Breast epithelium (tissue), 4 donors: ENCODE data around the gene ZNF593. TPM values are rescaled to one million over a fixed set of nuclear protein-coding genes. Genes with fewer than 3 reads are reported as not detected.

Source experiments
- DNase-seq, 2 donors: peaks; one replicate each; pipeline ENCODE4 v3.0.0-alpha.2; 2019; ENCODE audit warnings: low spot score in 2 of 2
- H3K27ac ChIP-seq, 2 donors: fragments of 200-600 bp; sonication (generic) in 1 of 2; one replicate each; pipeline ENCODE4 v1.5.1; 2016 to 2019; ENCODE audit warnings: mild to moderate bottlenecking in 1 of 2
- H3K27me3 ChIP-seq, 2 donors: fragments of 200-600 bp; sonication (generic) in 1 of 2; one replicate each; pipeline versions ENCODE4 v1.5.1 to v1.6.0; 2017 to 2019; ENCODE audit warnings: control low read depth in 1 of 2, mild to moderate bottlenecking in 1 of 2
- H3K36me3 ChIP-seq: fragments of 200-600 bp; one replicate; pipeline ENCODE4 v1.5.1; 2019
- H3K4me1 ChIP-seq, 2 donors: fragments of 200-600 bp; sonication (generic); one replicate each; pipeline ENCODE4 v1.5.1; 2016 to 2019; ENCODE audit warnings: control low read depth in 1 of 2
- H3K4me3 ChIP-seq, 3 donors: fragments of 200-600 bp; sonication (generic); 1 replicate in 2 of 3; 2 replicates in 1 of 3; pipeline ENCODE4 v1.5.1; 2016 to 2019; ENCODE audit warnings: mild to moderate bottlenecking in 3 of 3, moderate library complexity in 2 of 3
- H3K9me3 ChIP-seq, 2 donors: fragments of 200-600 bp; sonication (generic) in 1 of 2; one replicate each; pipeline ENCODE4 v1.5.1; 2016 to 2019; ENCODE audit warnings: control low read depth in 1 of 2
- POLR2A ChIP-seq: fragments of 450-650 bp; IDR thresholded peaks from one replicate; pipeline ENCODE4 v1.6.1; 2016; ENCODE audit warnings: antibody characterized with exemption, mild to moderate bottlenecking, moderate library complexity
- POLR2AphosphoS5 ChIP-seq, 3 donors: sonication (generic); formaldehyde crosslinking; IDR thresholded peaks; one replicate each; pipeline ENCODE4 v1.6.1; 2017; ENCODE audit warnings: antibody characterized with exemption in 3 of 3
- intact Hi-C: fragments of 100-400 bp; cut with DNase I; formaldehyde crosslinking; loops from one replicate; pipeline ENCODE4 v1.15.1; 2023; ENCODE audit warnings: low total_unique reads
- total RNA-seq, 3 donors: library from RNA; depleted of rRNA; stranded (reverse); fragments of >200 nt; gene quantifications; one replicate each; pipeline ENCODE4 v1.1.0, GENCODE V29; 2016
- TF ChIP-seq, protein P1 (sequence below), 3 donors: fragments of 450-650 bp; IDR thresholded peaks; one replicate each; pipeline ENCODE4 v1.5.1; 2016 to 2017; ENCODE audit warnings: antibody characterized with exemption in 3 of 3, mild to moderate bottlenecking in 3 of 3, moderate library complexity in 3 of 3

ZNF593 gene
- total RNA-seq, 3 donors from 2014 or later, result 26.4 to 39.7 (median 31.9) TPM

- Histone ChIP-seq H3K4me1 (no peaks in the 10 kb centered on the region), H3K27ac (no peak overlapping the region), H3K9me3 (no peaks in the 10 kb centered on the region), H3K27me3 (no peaks in the 10 kb centered on the region), H3K4me3 (no peak overlapping the region), H3K36me3 (no peaks in the 10 kb centered on the region)
- no peak for TF ChIP-seq POLR2AphosphoS5 (IDR thresholded peaks at IDR 0.05)
- TF ChIP-seq, protein P1, sequence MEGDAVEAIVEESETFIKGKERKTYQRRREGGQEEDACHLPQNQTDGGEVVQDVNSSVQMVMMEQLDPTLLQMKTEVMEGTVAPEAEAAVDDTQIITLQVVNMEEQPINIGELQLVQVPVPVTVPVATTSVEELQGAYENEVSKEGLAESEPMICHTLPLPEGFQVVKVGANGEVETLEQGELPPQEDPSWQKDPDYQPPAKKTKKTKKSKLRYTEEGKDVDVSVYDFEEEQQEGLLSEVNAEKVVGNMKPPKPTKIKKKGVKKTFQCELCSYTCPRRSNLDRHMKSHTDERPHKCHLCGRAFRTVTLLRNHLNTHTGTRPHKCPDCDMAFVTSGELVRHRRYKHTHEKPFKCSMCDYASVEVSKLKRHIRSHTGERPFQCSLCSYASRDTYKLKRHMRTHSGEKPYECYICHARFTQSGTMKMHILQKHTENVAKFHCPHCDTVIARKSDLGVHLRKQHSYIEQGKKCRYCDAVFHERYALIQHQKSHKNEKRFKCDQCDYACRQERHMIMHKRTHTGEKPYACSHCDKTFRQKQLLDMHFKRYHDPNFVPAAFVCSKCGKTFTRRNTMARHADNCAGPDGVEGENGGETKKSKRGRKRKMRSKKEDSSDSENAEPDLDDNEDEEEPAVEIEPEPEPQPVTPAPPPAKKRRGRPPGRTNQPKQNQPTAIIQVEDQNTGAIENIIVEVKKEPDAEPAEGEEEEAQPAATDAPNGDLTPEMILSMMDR (IDR thresholded peaks at IDR 0.05), result no peak
- no peak for TF ChIP-seq POLR2A
- intact Hi-C loops, result loop anchor here (2.0 kb wide), 1 partner anchor 54 kb away; no protein-coding TSS in a partner anchor
- no peak for DNase-seq
Measured at GRCh38 chr1:26130695-26131094, 39.0 kb upstream of the ZNF593 start.

DNA sequence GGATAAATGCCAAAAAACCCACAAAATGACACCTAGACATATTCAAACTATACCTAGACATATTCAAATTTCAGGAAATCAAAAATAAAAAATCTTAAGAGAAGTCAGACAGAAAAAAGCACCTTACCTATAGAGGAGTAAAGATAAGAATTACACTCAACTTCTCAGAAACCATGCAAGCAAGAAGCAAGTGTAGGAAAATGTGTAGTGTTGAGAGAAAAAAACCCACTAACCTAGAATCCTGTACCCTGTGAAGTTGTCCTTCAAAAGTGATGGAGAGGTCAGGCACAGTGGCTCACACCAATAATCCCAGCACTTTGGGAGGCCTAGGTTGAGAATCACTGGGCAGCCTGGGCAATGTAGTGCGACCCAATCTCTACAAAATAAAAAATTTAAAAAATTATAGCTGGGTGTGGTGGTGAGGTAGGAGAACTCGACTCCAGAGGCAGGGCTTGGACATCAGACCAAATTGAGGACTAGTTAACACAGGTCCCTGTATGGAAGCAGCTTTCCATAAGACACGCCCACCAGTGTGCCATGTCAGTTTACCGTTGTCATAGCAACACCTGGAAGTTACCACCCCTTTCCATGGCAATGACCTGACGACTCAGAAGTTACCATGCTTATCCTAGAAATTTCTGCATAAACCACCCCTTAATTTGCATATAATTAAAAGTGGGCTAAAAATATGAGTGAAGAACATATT is 37.4 kb upstream of the ZNF593 start:
- Histone ChIP-seq H3K4me3 (no peak overlapping the region), H3K27ac (no peak overlapping the region), H3K36me3 (no peaks in the 10 kb centered on the region), H3K9me3 (no peaks in the 10 kb centered on the region), H3K4me1 (no peaks in the 10 kb centered on the region), H3K27me3 (no peaks in the 10 kb centered on the region)
- no peak for DNase-seq
- intact Hi-C loops, result no loop called here
- TF ChIP-seq POLR2AphosphoS5 (IDR thresholded peaks at IDR 0.05), result no peak
- TF ChIP-seq POLR2A, result no peak
- TF ChIP-seq, protein P1 (IDR thresholded peaks at IDR 0.05), result no peak

GRCh38 chr1:26132834-26133167 is 36.9 kb upstream of the ZNF593 start:
- TF ChIP-seq, protein P1 (IDR thresholded peaks at IDR 0.05), result no peak
- no peak for TF ChIP-seq POLR2A
- TF ChIP-seq POLR2AphosphoS5 (IDR thresholded peaks at IDR 0.05), result no peak
- intact Hi-C loops, result no loop called here
- Histone ChIP-seq H3K4me1 (no peaks in the 10 kb centered on the region), H3K36me3 (no peaks in the 10 kb centered on the region), H3K4me3 (no peak overlapping the region), H3K9me3 (no peaks in the 10 kb centered on the region), H3K27me3 (no peaks in the 10 kb centered on the region), H3K27ac (no peak overlapping the region)
- no peak for DNase-seq

- no peak overlapping the region for H3K27ac ChIP-seq
- no peaks in the 10 kb centered on the region for H3K27me3 ChIP-seq
- intact Hi-C loops, result no loop called here
- H3K4me3 ChIP-seq, result no peak overlapping the region
- H3K36me3 ChIP-seq, result no peaks in the 10 kb centered on the region
- H3K4me1 ChIP-seq, result no peaks in the 10 kb centered on the region
- TF ChIP-seq, protein P1 (IDR thresholded peaks at IDR 0.05), result no peak
- no peak for TF ChIP-seq POLR2AphosphoS5 (IDR thresholded peaks at IDR 0.05)
- DNase-seq, result no peak
- H3K9me3 ChIP-seq, result no peaks in the 10 kb centered on the region
Measured at GRCh38 chr1:26134466-26134865, 35.2 kb upstream of the ZNF593 start.

DNA sequence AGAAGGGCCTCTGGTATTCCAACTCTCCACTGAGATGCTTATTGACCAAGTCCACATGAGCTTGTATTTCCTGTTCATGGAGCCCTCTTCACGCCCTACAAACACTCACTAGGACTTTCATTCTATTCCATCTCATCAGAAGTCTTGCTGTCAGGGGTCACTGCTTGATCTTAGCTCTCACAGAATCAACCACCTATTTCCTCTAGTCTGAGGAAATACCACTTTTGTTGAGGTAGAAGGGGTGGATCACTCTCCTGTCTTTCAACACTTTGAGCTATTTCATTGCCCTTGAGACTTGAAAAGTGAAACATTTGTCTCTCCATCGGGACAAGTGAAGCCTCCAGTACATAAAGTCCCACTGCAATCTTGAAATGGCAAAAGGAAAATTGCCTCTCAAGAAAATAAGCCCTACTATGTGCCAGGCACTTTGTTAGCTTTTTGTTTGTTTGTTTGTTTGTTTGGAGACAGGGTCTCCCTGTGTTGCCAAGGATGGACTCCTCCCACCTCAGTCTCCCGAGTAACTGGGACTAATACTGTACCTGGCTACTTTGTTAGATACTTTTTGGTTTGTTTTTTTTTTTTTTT is 30.6 kb upstream of the ZNF593 start:
- Histone ChIP-seq H3K9me3 (no peaks in the 10 kb centered on the region), H3K4me3 (no peak overlapping the region), H3K27me3 (no peaks in the 10 kb centered on the region), H3K27ac (no peak overlapping the region), H3K4me1 (no peaks in the 10 kb centered on the region), H3K36me3 (no peaks in the 10 kb centered on the region)
- DNase-seq, result no peak
- intact Hi-C loops, result no loop called here
- TF ChIP-seq POLR2AphosphoS5 (IDR thresholded peaks at IDR 0.05) (no peak), POLR2A (no peak)
- TF ChIP-seq, protein P1 (IDR thresholded peaks at IDR 0.05), result no peak
